GM18517 (cell line): ENCODE measurements around the gene CDC42BPG.
"Not testable (repeated sequence)": the region's sequence is repeated elsewhere in the genome, so short reads cannot be mapped to it uniquely, and the experiment has no call there.

Source experiments
- ATAC-seq: cut with Tn5 transposase; IDR thresholded peaks from one replicate; pipeline ENCODE4 v1.9.1; 2021; ENCODE audit warnings: mild to moderate bottlenecking, moderate library complexity; ENCODE audit not compliant: unreplicated experiment

Gene CDC42BPG

DNA sequence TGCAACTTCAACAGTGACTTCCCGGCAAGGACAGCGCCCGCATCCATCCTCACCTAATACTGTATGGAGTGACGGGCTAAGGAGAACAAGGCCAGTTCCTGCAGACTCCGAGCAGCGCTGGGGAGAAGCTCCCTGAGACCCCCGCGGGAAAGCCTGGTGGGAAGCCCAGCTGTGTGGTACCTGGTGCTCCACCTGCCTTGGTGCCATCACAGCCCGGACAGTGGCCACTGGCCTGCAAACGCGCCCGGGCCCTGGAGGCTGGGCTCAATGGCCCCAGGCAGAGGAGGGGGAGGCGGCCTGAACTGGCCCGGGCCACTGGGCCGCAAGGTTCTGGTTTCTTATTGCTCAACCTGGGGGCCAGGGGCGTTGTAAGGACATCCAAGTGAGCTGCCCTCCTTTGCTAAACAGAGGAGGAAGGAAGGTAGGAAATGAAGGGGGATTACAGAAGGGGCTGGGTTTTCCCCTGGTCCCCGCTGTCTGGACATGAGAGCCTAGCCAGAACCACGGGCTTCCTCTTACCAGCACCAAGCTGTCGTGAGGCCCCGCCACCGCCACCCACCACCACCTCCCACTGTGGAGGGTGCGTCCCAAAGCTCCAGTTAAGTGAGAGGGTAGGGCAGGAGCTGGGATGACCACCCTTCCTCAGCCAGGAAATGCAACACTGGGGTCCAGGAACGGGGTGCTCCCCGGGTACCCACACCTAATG, 8.5 kb upstream of the CDC42BPG start:
- ATAC-seq, result no peak

DNA sequence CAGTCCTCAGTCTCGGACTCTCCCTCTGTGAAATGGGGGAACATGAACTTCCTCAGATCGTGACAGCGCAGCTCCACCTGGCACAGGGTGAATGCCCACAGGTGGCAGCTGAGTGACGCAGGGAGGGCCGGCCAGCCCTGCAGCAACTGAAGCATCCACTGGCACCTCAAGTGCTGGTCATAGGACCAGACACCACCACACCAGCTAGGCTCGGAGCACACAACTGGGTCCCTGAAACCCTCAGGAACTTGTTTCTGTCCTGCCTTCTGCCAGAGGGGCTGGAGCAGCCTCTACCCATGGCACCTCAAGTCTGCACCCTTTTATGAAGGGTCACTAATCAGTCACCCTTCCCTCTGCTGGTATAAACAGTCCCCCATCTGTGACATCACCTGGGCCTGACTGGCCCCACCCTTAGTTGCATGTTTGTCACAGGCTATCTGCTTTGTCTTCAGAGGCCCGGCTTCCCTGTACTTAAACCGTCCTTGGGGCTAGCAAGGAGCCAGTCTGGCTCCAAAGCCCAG, 7.4 kb upstream of the CDC42BPG start:
- peak; percentile 18 for ATAC-seq

DNA sequence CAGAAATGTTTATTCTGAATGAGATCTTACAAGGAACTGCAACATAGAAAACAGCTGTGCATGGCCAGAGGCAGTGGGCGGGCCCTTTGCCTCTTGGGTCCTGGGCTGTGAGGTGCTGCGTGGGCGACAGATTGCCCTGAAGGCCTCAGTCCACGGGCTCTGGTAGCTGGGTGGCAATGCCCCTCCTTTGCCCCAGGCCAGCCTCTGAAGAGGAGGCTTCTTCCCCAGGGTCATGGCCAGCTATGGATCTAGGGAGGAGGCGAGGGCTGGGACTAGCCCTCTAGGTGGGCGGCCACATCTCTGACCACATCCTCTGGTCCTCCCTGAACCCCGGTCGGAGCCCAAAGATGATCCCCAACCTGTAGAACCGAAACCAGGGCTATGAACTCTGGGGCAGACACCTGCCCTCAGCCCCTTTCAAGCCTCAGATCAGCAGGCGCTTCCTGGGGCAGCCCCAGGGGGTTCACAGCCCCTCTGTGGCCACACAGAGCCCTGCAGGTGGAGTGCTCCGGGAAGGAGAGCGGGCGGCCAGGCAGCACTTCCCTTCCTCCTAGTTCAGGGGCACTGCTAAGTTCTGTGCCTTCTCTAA, 6.6 kb upstream of the CDC42BPG start:
- ATAC-seq, result peak; percentile 74

DNA sequence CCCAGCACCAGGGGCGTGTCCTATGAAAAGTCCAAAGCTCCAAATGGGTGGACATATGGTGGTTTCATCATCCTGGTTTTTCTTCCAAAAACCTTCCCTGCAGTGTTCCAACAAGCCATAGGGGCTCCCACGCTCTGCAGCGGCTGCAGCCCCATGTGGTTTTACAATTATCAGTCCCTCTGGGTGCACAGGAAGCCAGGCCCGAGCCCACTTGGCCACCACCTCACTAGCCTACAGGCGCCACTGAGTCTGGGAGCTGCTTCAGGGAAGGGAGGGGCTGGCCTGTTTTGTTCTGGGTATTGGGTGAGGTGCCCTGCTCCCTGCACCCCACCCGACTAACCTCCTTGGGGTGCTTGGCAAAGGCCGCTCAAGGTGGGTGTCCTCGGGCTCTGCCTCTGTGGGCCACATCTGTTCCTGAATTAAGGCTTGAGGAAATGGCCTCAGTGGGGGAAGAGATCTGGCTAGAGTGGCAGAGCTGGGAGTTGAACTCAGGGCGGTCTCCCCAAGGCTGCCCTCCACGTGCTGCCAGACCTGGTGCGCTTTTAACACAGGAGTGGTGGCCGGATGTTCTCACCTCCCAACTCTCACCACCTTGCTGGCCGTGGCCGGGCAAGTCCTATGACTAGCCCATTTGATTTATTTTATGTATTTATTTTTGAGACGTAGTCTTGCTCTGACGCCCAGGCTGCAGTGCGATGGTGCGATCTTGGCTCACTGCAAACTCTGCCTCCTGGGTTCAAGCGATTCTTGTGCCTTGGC, 5.3 kb upstream of the CDC42BPG start:
- no peak for ATAC-seq

DNA sequence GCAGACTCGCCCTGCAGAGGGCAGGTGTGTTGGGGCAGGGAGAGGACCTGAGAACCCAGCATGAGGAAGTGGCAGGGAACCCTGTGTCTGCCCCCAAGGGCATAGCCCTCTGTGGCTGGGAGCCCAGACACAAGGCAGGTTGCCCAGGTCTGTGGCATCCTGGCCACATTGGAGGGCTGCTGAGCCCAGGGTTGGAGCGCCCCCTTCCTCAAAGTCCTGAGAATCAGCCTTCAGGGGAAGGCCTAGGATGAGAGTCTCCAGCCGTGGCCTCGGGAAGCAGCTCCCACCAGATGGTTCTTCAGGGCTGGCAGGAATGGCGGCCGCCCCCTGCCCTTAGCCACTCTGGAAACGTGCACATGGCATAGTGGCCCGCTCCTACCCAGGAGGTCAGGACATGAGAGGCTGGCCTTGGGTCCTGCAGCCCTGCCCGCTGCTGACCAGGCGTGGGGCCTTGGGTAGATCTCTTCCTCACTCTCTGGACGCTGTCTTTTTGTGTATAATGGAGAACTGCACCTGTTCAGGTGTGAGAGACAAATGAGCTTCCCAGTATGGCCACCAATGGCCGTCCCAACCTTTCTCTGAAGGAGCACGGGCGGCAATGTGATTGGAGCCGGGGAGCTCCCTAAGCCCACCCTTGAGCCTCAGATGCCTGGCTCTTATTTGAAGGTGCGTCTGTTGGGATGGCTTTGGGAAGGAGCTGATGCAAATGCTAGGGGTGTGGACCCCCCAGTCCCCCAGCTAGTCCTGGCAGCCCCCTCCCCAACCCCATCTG, 4.6 kb upstream of the CDC42BPG start:
- no peak for ATAC-seq

DNA sequence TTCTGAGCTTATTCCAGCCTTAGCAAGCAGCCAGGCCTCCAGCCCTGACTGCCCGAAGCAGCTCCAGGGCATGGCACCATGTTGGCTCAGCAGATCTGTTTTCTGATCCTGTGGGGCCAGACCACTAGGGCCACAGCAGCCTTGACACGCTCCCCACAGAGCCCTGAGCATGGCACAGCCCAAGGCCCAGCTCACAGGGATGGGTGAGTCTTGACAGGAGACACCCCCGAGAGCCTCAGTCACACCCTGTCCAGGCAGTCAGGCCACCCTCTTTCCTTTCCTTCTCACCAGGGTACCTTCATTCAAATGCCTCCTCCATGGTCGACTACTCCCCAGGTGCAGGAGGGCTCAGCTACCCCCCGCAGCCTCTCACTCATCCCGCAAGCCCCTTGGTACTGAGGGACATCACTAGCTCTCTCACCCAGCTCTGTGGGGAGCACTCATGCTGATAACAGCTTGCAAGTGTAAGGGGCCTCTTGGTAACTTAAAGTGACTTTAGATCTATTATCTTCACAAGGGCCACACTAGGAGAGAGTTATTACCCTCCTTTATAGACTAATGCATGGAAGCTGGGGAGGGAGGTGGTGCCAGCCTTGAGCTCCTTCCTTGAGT, 3.9 kb upstream of the CDC42BPG start:
- no peak for ATAC-seq

DNA sequence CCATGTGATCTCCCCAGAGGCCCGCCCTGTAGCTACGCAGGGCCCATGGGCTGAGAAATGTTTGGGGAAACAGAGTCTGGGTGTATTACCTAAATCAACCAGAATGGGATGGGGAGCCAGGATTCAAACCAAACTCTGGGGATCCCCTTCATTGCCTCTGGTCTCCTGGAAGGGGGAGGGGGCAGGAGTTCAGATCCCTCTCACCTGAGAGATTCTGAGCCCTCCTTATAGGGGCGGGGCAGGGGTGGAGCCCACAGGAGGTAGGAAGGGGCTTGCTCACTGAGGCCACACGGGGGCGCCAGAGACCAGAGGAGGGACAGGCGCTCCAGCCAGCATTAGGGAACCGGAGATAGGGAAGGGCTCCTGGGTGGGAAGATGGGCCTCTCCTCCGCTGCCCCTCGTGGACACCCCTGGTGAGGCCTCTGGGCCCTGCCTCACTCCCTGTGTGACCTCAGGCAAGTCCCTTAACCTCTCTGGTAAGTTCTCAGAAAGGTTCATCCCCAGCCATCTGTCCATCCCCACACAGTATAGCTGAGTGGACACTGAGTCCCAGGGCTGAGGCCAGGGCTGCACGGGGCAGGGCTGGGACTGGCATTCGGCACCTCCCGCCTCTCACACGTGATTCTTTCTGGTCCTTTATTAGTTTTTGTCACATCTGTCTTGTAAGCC, 2.7 kb upstream of the CDC42BPG start:
- ATAC-seq, result no peak

DNA sequence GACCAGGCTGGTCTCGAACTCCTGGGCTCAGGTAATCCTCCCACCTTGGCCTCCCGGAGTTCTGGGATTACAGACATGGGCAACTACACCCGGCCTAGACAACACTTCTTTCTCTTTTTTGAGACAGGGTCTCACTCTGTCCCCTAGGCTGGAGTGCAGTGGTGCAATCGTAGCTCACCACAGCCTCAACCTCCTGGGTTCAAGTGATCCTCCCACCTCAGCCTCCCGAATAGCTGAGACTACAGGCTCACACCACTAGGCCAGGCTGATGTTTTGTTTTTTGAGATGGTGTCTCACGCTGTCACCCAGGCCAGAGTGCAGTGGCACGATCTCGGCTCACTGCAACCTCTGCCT, 1.3 kb upstream of the CDC42BPG start:
- not testable (repeated sequence) for ATAC-seq

DNA sequence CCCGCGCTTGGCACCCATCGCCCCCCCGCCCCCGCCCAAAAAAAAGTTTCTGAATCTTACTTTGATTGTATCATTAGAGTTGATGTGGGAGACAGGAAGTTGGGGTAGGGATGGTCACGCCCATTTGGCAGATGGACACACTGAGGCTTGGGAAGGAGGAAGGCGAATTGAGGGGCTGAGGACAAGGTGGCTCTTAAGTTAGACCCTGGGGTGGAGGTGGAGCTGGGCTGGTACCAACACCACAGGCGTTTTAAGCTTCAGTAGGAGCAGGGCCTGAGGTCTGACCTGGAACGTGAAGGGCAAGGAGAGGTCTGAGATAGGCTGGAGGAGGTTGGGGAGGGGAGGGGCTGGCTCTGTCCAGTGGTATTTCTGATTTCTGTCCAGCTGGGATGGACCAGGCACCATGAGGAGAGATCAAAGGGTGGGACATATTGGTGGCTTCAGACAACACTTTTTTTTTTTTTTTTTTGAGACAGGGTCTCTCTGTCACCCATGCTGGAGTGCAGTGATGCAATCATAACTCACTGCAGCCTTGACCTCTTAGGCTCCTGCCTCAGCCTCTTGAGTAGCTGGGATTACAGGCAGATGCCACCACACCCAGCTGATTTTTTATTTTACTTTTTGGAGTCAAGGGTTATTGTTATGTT, 799 bp upstream of the CDC42BPG start:
- ATAC-seq, result no peak

DNA sequence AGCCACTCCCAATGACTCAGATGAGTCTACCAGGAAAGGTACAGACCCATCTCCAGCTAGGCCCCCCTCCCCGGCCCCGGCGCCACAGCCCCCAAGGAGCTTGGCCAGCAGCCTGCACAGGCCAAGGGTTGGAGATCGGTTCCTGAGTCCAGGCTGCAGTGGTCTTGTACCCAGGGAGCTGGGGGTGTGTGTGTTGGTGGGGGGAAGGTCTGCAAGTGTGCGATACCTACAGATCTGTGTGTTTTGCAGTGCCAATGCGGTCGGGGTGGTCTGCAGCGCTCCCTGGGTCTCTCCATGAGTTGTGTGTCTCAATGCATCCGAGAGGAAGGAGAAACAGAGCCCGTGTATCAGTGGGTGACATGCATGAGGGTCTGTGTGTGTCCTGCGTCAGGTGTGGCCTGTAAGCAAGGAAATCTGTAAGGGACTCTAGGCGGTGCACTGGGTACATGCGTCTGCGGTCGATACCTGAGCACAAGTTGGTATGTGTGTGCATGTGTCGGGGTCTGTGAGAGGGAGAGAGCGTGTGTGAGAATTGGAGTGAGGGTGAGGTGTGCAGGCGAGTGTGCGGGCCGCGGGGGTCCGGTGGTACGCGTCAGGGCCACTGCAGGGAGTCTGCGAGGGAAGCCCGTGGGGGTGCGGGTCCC, 645 bp downstream of the CDC42BPG start:
- no peak for ATAC-seq

DNA sequence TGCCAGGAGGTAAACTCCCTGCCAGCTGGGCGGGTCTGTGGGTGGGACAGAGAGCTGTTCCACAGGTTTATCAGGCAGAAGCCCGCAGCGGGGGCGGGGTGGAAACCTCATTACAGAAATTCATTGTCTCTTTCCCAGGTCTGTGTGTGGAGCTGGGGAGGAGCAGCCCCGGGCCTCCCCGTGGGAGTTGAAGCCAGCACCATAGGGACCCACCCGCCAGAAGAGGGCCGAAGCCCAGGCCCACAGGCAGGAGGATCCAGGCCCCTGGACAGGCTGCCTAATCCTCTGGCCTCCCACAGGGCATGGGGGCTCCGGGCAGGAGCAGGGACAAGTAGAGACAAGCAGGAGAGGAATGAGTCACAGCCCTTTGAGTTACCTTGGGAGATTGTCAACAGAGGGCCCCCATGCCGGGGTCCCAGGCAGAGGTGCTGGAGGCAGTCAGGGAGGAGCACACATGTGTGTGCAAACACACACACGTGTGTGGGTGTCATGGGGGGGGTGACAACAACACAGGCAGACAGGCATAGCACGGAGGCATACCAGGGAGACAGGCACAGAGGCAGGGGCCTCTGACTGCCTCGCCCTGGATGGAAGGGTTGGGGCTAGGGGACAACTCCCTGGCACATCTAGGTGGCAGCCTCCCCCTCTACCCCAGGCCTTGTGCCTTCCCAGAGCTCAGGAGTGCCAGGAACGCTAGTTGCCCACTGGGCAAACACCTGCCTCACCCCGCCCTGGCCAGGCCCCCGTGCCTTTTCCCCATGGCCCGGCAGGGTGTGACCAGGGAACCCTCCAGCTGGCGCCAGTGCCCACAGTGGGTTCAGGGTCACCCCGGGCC, 1.4 kb downstream of the CDC42BPG start:
- ATAC-seq, result no peak

DNA sequence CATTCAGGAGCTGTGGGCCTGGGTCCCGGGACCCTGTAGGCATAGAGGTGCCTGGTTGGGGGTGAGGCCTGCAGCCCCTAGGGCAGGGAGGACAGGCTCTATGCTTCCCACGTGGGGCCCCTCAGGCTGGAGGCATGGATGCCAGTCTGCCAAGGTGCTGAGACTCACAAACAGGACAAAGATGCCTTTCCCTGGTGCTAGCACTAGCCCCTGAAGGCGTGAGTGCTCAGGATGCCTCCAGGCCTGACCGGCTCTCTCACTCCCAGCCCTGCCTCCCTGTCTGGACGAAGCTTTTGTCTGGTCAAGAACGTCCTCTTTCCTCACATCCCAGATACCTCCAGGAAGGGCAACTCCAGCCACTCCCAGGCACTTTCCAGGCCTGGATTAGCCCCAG, 2.1 kb downstream of the CDC42BPG start:
- no peak for ATAC-seq

DNA sequence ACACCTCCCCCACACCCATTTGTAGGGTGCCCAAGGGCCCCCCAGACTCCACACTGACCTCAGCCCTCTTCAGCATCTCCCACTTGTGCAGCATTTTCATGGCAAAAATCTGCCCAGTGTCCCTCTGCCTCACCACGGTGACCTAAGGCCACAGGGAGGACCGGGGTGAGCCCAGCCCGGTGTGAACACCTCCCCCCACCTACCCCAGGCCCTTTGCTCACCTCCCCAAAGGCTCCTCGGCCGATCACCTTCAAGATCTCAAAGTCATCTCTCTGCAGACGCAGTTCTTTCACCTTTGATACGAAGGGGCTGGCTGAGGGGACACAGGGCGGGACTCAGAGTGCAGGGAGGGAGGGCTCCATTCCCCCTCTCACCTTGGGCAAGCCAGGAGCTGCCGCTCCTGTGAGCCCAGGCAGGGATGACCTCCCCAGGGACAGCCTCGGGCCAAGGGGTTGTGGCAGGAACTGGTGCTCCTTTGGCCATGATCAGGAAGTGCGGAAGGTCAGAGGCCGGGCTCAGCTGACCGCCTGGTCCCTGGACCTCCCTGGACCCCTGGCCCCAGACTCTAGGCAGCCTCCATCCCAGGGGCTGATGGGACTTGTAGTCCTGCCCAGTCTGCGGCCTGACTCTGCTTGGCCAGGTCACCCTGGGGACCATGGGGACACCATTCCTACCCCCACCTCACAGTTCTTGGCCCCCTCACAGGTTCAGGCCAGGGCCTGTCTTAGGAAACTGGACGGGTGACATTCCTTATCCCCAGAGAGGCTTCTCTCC, 2.7 kb downstream of the CDC42BPG start:
- ATAC-seq, result no peak

DNA sequence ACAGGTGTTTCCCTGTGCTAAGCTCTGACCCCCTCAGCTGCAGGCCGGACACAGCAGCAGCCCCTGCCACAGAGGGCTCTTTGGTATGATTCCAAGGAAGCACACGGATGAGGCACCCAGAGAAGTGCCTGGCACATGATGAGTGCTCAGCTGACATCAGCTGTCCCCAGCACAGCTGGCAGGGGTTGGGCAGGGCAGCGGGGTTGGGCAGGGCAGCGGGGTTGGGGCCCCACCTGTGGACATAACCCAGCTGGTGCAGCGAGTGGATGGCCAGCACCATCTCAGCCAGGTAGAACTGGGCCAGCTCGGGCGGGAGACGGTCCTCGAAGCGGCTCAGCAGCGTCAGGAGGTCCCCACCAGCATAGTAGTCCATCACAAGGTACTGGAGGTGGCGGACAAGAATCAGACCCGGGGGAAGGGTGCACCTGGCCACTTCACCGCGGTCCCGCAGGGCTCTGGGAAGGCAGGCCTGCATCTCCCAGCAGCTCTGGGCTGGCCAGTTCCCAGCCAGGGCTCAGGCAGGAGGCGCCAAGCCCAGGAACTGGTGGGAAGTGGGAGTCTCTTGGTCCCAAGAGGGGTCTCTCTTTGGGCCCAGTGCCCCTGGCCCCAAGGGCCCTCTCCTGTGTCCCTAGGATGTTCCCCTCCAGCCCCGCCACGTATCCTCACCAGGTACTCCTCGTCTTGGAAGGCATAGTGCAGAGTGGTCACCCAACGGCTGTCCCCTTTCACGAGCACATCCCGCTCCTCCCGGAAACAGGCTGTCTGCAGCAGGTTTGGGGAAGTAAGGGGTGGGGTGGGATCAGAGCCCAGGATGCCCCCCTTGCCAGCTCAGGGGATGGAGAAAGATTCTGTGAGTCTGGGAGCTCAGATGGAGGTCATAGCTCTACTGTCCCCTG, 4.3 kb downstream of the CDC42BPG start:
- no peak for ATAC-seq

DNA sequence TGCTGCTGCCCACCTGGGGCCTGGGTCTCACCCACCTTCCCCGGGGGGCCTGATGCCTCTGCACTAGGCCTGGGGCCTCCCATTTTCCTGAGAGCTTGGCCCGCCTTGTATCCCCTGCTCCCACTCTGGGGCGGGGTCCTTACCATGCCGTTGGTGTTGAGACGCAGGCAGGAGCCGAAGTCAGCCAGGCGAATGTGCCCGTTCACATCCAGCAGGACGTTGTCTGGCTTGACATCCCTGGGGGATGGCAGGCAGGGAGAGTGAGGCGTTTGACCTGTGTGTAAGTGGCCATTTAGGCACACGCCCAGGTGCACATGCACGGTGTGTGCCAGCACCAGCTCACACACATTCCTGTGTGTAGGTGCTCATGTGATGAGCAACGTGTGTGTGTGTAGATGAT, 5.1 kb downstream of the CDC42BPG start:
- no peak for ATAC-seq

DNA sequence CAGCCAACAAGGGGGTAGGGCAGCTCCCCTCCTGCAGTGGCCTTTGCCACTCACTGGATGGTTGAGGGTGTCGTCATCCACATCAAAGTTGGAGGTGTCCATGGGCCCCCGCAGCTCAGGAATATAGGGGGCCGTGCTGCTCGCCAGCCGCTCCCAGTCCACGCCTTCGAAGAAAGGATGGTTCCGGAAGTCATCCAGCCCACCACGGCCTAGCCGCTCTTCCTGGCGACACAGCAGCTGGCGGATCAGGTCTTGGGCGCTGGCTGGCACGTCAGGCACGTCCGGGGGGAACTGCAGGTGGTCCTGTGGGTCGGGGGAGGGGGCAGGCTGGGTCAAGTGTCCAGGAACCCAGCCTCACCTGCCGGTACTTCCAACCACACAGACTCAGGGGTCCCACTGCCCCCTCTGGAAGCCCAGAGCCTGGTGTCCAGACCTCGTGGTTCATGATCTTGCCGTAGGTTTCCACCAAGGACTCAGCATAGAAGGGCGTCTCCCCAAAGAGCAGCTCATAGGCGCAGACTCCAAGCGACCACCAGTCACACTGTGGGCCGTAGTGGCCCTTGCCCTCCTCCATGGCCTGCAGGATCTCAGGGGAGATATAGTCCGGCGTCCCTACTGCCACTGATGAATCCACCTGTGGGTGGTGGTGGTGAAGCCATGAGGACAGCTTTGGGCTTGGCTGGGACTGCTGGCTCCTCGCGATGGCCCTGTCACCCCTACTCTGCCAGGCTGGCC, 5.7 kb downstream of the CDC42BPG start:
- ATAC-seq, result no peak
